Measurements from ENCODE around the gene CLPSL2.

DNA sequence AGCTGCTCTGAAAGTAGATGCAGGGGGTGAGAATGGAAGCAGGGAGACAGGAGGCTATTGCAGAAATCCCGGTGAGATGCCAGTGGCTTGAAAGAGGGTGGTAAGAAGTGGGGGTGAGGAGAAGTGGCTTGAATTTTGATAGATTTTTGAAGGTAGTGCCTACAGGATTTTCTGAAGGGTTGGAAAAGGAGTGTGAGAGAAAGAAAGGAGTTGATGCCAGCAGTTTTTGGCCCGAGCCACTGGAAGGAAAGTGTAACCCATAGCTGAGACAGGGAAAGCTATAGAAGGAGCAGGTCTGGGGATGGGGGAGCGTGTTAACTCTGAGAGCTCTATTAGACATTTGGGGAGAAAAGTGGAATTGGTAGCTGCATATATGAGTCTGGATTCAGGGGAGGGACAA, 29.9 kb upstream of the CLPSL2 start:
- TF ChIP-seq RAD21 (IDR thresholded peaks at IDR 0.05; ENCODE audit: low read depth): no peak
- TF ChIP-seq POLR2A (IDR thresholded peaks at IDR 0.05; ENCODE audit: borderline replicate concordance, extremely low read depth, insufficient read depth, insufficient read length): no peak
- no peak for TF ChIP-seq POLR2AphosphoS5 (IDR thresholded peaks at IDR 0.05; ENCODE audit: low read depth, low read length)
- TF ChIP-seq, protein P1, sequence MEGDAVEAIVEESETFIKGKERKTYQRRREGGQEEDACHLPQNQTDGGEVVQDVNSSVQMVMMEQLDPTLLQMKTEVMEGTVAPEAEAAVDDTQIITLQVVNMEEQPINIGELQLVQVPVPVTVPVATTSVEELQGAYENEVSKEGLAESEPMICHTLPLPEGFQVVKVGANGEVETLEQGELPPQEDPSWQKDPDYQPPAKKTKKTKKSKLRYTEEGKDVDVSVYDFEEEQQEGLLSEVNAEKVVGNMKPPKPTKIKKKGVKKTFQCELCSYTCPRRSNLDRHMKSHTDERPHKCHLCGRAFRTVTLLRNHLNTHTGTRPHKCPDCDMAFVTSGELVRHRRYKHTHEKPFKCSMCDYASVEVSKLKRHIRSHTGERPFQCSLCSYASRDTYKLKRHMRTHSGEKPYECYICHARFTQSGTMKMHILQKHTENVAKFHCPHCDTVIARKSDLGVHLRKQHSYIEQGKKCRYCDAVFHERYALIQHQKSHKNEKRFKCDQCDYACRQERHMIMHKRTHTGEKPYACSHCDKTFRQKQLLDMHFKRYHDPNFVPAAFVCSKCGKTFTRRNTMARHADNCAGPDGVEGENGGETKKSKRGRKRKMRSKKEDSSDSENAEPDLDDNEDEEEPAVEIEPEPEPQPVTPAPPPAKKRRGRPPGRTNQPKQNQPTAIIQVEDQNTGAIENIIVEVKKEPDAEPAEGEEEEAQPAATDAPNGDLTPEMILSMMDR (IDR thresholded peaks at IDR 0.05 in 2 of 3, conservative IDR thresholded peaks at IDR 0.05 in 1 of 3; ENCODE audit: borderline replicate concordance in 1 of 3, insufficient read depth in 1 of 3, low read depth in 2 of 3, low read length in 2 of 3): no peak
- TF ChIP-seq ZFX (IDR thresholded peaks at IDR 0.05): no peak
- TF ChIP-seq, protein P2, sequence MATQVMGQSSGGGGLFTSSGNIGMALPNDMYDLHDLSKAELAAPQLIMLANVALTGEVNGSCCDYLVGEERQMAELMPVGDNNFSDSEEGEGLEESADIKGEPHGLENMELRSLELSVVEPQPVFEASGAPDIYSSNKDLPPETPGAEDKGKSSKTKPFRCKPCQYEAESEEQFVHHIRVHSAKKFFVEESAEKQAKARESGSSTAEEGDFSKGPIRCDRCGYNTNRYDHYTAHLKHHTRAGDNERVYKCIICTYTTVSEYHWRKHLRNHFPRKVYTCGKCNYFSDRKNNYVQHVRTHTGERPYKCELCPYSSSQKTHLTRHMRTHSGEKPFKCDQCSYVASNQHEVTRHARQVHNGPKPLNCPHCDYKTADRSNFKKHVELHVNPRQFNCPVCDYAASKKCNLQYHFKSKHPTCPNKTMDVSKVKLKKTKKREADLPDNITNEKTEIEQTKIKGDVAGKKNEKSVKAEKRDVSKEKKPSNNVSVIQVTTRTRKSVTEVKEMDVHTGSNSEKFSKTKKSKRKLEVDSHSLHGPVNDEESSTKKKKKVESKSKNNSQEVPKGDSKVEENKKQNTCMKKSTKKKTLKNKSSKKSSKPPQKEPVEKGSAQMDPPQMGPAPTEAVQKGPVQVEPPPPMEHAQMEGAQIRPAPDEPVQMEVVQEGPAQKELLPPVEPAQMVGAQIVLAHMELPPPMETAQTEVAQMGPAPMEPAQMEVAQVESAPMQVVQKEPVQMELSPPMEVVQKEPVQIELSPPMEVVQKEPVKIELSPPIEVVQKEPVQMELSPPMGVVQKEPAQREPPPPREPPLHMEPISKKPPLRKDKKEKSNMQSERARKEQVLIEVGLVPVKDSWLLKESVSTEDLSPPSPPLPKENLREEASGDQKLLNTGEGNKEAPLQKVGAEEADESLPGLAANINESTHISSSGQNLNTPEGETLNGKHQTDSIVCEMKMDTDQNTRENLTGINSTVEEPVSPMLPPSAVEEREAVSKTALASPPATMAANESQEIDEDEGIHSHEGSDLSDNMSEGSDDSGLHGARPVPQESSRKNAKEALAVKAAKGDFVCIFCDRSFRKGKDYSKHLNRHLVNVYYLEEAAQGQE (IDR thresholded peaks at IDR 0.05; ENCODE audit: low read depth): no peak
- TF ChIP-seq JUND (IDR thresholded peaks at IDR 0.05): no peak
- TF ChIP-seq ZNF274 (IDR thresholded peaks at IDR 0.05; ENCODE audit: low read depth, low read length): no peak
- TF ChIP-seq, protein P3, sequence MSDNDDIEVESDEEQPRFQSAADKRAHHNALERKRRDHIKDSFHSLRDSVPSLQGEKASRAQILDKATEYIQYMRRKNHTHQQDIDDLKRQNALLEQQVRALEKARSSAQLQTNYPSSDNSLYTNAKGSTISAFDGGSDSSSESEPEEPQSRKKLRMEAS (IDR thresholded peaks at IDR 0.05): no peak
